Mammary epithelial cell (primary cell): ENCODE measurements around the gene CD34.
"Not testable (repeated sequence)": the region's sequence is repeated elsewhere in the genome, so short reads cannot be mapped to it uniquely, and the experiment has no call there.

Experiments
- EZH2 ChIP-seq: IDR thresholded peaks from 2 replicates; pipeline ENCODE4 v1.6.1; 2012; ENCODE audit warnings: low read length, inconsistent platforms, borderline replicate concordance
- TF ChIP-seq, protein P1 (sequence below), 2 donors: IDR thresholded peaks in 1 of 2; conservative IDR thresholded peaks in 1 of 2; 2 replicates each; pipeline ENCODE4 v1.5.1; 2011 to 2012; ENCODE audit warnings: inconsistent platforms in 2 of 2, low read length in 2 of 2, mild to moderate bottlenecking in 2 of 2, control low read depth in 1 of 2, low read depth in 1 of 2; ENCODE audit not compliant: insufficient read depth in 1 of 2; ENCODE audit errors: extremely low read depth in 1 of 2

DNA sequence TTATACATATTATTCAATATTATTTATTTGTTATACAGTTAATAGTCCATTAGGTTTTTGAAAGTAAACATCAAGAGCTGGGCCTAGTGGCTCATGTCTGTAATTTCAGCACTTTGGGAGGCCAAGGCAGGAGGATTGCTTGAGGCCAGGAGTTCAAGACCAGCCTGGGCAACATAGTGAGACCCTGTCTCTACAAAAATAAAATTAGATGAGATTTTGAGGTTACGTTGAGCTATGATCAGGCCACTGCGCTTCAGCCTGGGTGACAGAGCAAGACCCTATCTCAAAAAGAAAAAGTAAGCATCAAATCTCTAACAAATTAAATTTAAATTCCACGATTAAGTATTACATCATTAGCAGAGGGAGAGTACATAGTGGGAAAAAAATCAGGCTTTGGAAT is 15.0 kb upstream of the CD34 start:
- TF ChIP-seq, protein P1, sequence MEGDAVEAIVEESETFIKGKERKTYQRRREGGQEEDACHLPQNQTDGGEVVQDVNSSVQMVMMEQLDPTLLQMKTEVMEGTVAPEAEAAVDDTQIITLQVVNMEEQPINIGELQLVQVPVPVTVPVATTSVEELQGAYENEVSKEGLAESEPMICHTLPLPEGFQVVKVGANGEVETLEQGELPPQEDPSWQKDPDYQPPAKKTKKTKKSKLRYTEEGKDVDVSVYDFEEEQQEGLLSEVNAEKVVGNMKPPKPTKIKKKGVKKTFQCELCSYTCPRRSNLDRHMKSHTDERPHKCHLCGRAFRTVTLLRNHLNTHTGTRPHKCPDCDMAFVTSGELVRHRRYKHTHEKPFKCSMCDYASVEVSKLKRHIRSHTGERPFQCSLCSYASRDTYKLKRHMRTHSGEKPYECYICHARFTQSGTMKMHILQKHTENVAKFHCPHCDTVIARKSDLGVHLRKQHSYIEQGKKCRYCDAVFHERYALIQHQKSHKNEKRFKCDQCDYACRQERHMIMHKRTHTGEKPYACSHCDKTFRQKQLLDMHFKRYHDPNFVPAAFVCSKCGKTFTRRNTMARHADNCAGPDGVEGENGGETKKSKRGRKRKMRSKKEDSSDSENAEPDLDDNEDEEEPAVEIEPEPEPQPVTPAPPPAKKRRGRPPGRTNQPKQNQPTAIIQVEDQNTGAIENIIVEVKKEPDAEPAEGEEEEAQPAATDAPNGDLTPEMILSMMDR (conservative IDR thresholded peaks at IDR 0.05 in 1 of 2, IDR thresholded peaks at IDR 0.05 in 1 of 2; ENCODE audit: extremely low read depth in 1 of 2, insufficient read depth in 1 of 2, low read depth in 1 of 2, low read length in 2 of 2): not testable (repeated sequence)
- not testable (repeated sequence) for TF ChIP-seq EZH2
